Activated naive CD8-positive, alpha-beta T cell treated with anti-CD3 and anti-CD28 coated beads for 36 hours (primary cell): ENCODE results near the gene GLS. TPM values are rescaled to one million over a fixed set of nuclear protein-coding genes. Genes with fewer than 3 reads are reported as not detected.
"Not testable (repeated sequence)": the region's sequence is repeated elsewhere in the genome, so short reads cannot be mapped to it uniquely, and the experiment has no call there.

Source experiments
- DNase-seq: peaks from one replicate; pipeline ENCODE4 v3.0.0; 2021
- H3K27ac Mint-ChIP-seq: one replicate; pipeline ENCODE4 v1.8.0; 2022; ENCODE audit warnings: mild to moderate bottlenecking, moderate library complexity, mixed read lengths
- H3K27me3 Mint-ChIP-seq: one replicate; pipeline ENCODE4 v1.8.0; 2022; ENCODE audit warnings: mild to moderate bottlenecking, mixed read lengths
- H3K36me3 Mint-ChIP-seq: one replicate; pipeline ENCODE4 v1.8.0; 2021; ENCODE audit warnings: mild to moderate bottlenecking, mixed read lengths
- H3K4me1 Mint-ChIP-seq: one replicate; pipeline ENCODE4 v1.8.0; 2021; ENCODE audit warnings: mixed read lengths
- H3K4me3 Mint-ChIP-seq: one replicate; pipeline ENCODE4 v1.8.0; 2022; ENCODE audit warnings: mild to moderate bottlenecking, moderate library complexity, mixed read lengths
- H3K9me3 Mint-ChIP-seq: one replicate; pipeline ENCODE4 v1.8.0; 2022; ENCODE audit warnings: mixed read lengths
- total RNA-seq, 2 experiments: library from RNA; stranded (reverse); gene quantifications; one replicate each; pipeline ENCODE4 v1.2.3, GENCODE V29; 2021

GLS gene
- total RNA-seq, 2 experiments from 2014 or later: 192 to 201 TPM

DNA sequence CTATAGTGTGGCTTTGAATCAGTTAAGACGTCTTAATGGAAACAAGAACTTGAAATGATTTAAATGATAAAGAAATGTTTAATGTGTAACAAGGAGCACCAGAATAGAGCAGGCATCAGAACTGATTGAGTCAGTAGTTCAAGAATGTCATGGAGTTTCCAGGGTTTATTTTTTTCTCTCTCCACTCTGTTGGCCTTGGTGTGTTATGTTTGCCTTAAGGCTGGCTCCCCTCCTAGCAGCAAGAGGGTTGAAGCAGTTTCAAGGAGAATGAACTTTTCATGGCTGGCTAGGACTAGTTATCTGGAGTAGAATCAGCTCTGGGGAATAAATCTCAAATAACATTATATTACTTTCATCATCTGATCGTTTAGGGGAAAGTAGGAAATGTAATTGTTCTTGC, 13.4 kb upstream of the GLS start:
- peaks cover 19% of the 10 kb centered on the region for H3K4me1 Mint-ChIP-seq
- no peak for DNase-seq
- no peak overlapping the region for H3K27ac Mint-ChIP-seq
- peaks cover 5% of the 10 kb centered on the region for H3K9me3 Mint-ChIP-seq
- no peak overlapping the region for H3K4me3 Mint-ChIP-seq
- peaks cover 5% of the 10 kb centered on the region for H3K36me3 Mint-ChIP-seq
- H3K27me3 Mint-ChIP-seq: no peaks in the 10 kb centered on the region

DNA sequence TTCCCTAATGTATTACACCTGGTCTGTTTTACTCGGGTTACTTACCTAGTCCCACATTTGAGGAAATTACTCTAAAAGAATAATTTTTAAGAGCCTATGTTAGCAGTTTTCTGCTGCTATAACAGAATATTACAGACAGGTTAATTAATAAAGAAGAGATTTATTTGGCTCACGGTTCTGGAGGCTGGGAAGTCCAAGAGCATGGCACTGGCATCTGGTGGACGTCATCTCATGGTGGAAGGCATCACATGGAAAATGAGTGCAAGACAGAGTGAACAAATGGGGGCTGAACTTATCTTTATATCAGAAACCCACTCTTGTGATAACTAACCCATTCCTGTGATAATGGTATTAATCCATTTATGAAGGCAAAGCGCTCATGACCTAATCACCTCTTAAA, 12.8 kb upstream of the GLS start:
- H3K36me3 Mint-ChIP-seq: peaks cover 3% of the 10 kb centered on the region
- H3K9me3 Mint-ChIP-seq: peaks cover 1% of the 10 kb centered on the region
- H3K27ac Mint-ChIP-seq: no peak overlapping the region
- H3K27me3 Mint-ChIP-seq: no peaks in the 10 kb centered on the region
- no peak for DNase-seq
- H3K4me1 Mint-ChIP-seq: peaks cover 13% of the 10 kb centered on the region
- no peak overlapping the region for H3K4me3 Mint-ChIP-seq

GRCh38 chr2:190869721-190870120, 10.9 kb upstream of the GLS start:
- Mint-ChIP-seq H3K36me3 (peaks cover 3% of the 10 kb centered on the region), H3K27me3 (no peaks in the 10 kb centered on the region), H3K4me3 (no peak overlapping the region), H3K27ac (no peak overlapping the region), H3K9me3 (peaks cover 1% of the 10 kb centered on the region), H3K4me1 (no peaks in the 10 kb centered on the region)
- DNase-seq: no peak

- DNase-seq, H3K4me3 Mint-ChIP-seq, H3K9me3 Mint-ChIP-seq, H3K27ac Mint-ChIP-seq, H3K27me3 Mint-ChIP-seq, H3K36me3 Mint-ChIP-seq: not testable (repeated sequence)
- peaks cover 14% of the 10 kb centered on the region for H3K4me1 Mint-ChIP-seq
Observed at GRCh38 chr2:190873451-190873850, 7.2 kb upstream of the GLS start.

DNA sequence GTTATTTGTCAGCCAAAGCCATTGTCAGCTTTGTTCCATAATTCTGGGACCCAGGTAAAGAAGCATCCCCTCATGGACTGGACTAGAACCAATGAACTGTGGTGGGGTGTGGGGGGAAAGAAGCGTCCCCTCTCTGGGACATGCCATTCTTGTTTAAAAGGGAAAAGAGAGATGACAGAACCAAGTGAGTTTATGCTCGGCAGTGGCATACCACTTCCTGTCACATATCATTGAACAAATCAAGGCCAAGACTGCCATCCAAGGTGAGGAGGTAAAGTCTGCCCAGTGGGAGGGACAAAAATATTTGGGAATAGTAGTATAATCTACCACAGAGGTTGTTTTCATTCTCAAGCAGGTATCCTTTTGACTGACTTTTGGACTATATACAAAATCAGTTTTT, 4.7 kb upstream of the GLS start:
- Mint-ChIP-seq H3K27ac (peak overlapping the region; percentile 51), H3K9me3 (peaks cover 1% of the 10 kb centered on the region), H3K27me3 (no peaks in the 10 kb centered on the region), H3K4me3 (peak overlapping the region; percentile 61), H3K4me1 (peaks cover 17% of the 10 kb centered on the region), H3K36me3 (peaks cover 10% of the 10 kb centered on the region)
- no peak for DNase-seq

DNA sequence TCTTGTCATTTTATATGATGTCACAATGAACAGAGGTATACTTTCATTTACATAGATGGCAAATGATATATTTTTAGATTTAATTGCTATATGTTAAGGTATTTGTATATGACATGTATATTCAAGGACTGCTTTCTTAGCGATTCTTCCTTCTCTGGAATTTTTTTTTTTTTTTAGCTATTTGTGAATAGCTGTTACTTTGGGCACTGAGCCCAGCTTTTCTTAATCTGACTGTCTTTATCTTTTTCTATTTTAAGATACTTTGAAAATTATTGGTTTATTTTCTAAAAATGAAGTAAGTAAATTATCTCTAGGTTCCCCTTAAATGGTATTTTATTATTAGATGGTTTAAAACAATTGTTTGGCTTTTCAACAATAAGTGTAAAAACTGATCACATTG, 4.0 kb upstream of the GLS start:
- DNase-seq: no peak
- H3K4me3 Mint-ChIP-seq: no peak overlapping the region
- peaks cover 1% of the 10 kb centered on the region for H3K9me3 Mint-ChIP-seq
- H3K27ac Mint-ChIP-seq: no peak overlapping the region
- no peaks in the 10 kb centered on the region for H3K27me3 Mint-ChIP-seq
- H3K4me1 Mint-ChIP-seq: peaks cover 17% of the 10 kb centered on the region
- H3K36me3 Mint-ChIP-seq: peaks cover 11% of the 10 kb centered on the region

- H3K9me3 Mint-ChIP-seq: peaks cover 1% of the 10 kb centered on the region
- H3K4me1 Mint-ChIP-seq: peaks cover 17% of the 10 kb centered on the region
- H3K27ac Mint-ChIP-seq: no peak overlapping the region
- H3K4me3 Mint-ChIP-seq: no peak overlapping the region
- H3K27me3 Mint-ChIP-seq: no peaks in the 10 kb centered on the region
- H3K36me3 Mint-ChIP-seq: peaks cover 16% of the 10 kb centered on the region
- no peak for DNase-seq
Observed at GRCh38 chr2:190877436-190877835, 3.2 kb upstream of the GLS start.

- peaks cover 34% of the 10 kb centered on the region for H3K4me1 Mint-ChIP-seq
- no peaks in the 10 kb centered on the region for H3K27me3 Mint-ChIP-seq
- H3K4me3 Mint-ChIP-seq: peak overlapping the region; percentile 92
- peak; percentile 40 for DNase-seq
- no peaks in the 10 kb centered on the region for H3K9me3 Mint-ChIP-seq
- H3K36me3 Mint-ChIP-seq: peaks cover 34% of the 10 kb centered on the region
- peak overlapping the region; percentile 97 for H3K27ac Mint-ChIP-seq
Observed at GRCh38 chr2:190879474-190880377, 895 bp upstream of the GLS start.

GRCh38 chr2:190881084-190881597, 520 bp downstream of the GLS start:
- Mint-ChIP-seq H3K36me3 (peaks cover 45% of the 10 kb centered on the region), H3K27me3 (no peaks in the 10 kb centered on the region), H3K4me3 (peak overlapping the region; percentile 92), H3K9me3 (no peaks in the 10 kb centered on the region), H3K4me1 (peaks cover 36% of the 10 kb centered on the region), H3K27ac (peak overlapping the region; percentile 98)
- DNase-seq: no peak

- Mint-ChIP-seq H3K4me1 (peaks cover 38% of the 10 kb centered on the region), H3K27ac (peak overlapping the region; percentile 98), H3K27me3 (no peaks in the 10 kb centered on the region), H3K4me3 (peak overlapping the region; percentile 89), H3K9me3 (no peaks in the 10 kb centered on the region), H3K36me3 (peaks cover 45% of the 10 kb centered on the region)
- peak; percentile 77 for DNase-seq
Observed at GRCh38 chr2:190881598-190882410, 1.2 kb downstream of the GLS start.

DNA sequence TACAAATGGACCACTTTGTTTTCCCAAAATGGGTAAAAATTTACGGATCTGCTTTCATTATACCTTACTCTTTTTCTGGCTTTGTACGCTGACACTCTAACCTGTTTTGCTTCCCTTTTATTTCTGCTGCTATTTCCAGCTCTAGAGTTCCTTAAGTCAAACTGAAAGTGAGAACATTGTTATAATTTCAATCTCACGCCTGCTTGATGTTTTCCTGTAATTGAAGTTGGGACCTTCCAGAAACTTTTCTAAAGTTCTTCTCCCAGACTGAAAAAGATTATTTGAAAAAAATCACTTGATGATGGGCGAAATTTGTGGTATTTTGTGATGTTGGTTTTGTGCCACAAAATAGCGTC, 1.8 kb downstream of the GLS start:
- Mint-ChIP-seq H3K4me3 (peak overlapping the region; percentile 89), H3K27ac (peak overlapping the region; percentile 98), H3K9me3 (no peaks in the 10 kb centered on the region), H3K27me3 (no peaks in the 10 kb centered on the region), H3K36me3 (peaks cover 45% of the 10 kb centered on the region), H3K4me1 (peaks cover 41% of the 10 kb centered on the region)
- DNase-seq: no peak

- DNase-seq: no peak
- Mint-ChIP-seq H3K36me3 (peaks cover 44% of the 10 kb centered on the region), H3K27ac (peak overlapping the region; percentile 98), H3K4me1 (peaks cover 46% of the 10 kb centered on the region), H3K4me3 (peak overlapping the region; percentile 89), H3K9me3 (no peaks in the 10 kb centered on the region), H3K27me3 (no peaks in the 10 kb centered on the region)
Observed at GRCh38 chr2:190882856-190883582, 2.4 kb downstream of the GLS start.

DNA sequence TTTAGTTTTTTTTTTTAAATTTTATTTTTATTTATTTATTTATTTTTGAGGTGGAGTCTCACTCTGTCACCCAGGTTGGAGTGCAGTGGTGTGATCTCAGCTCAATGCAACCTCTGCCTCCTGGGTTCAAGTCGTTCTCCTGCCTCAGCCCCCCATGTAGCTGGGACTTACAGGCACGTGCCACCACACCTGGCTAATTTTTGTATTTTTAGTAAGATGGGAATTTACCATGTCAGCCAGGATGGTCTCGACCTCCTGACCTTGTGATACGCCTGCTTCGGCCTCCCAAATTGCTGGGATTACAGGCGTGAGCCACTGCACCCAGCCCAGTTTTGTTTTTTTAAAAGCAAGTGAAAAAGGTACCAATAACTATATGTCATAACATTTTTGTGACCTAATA, 5.2 kb downstream of the GLS start:
- H3K9me3 Mint-ChIP-seq, DNase-seq, H3K27me3 Mint-ChIP-seq: not testable (repeated sequence)
- Mint-ChIP-seq H3K4me3 (peak overlapping the region; percentile 66), H3K36me3 (peaks cover 56% of the 10 kb centered on the region), H3K4me1 (peaks cover 63% of the 10 kb centered on the region), H3K27ac (peak overlapping the region; percentile 60)

GRCh38 chr2:190887089-190887488, 6.5 kb downstream of the GLS start:
- Mint-ChIP-seq H3K4me3 (no peak overlapping the region), H3K27ac (peak overlapping the region; percentile 20), H3K27me3 (no peaks in the 10 kb centered on the region), H3K9me3 (no peaks in the 10 kb centered on the region), H3K36me3 (peaks cover 58% of the 10 kb centered on the region), H3K4me1 (peaks cover 73% of the 10 kb centered on the region)
- DNase-seq: no peak

DNA sequence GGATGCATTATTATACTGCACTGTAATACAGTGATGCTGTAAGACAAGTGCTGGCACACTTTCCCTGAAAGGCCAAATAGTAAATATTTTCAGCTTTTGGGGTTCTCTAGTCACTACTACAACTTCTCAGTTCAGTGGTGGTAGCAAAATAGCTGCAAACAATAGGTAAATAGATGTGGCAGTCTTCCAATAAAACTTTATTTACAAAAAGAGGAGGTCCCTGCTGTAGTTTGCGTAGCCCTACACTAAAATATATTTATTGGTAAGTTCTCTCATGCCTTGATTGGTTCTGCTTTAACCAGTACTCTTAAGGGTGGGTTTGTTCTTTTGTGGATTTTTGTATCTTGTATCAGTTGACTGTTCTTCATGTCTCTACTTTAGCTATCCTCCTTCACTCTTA, 7.8 kb downstream of the GLS start:
- no peaks in the 10 kb centered on the region for H3K9me3 Mint-ChIP-seq
- peaks cover 53% of the 10 kb centered on the region for H3K36me3 Mint-ChIP-seq
- H3K27me3 Mint-ChIP-seq: no peaks in the 10 kb centered on the region
- peaks cover 69% of the 10 kb centered on the region for H3K4me1 Mint-ChIP-seq
- DNase-seq: no peak
- peak overlapping the region; percentile 36 for H3K27ac Mint-ChIP-seq
- H3K4me3 Mint-ChIP-seq: peak overlapping the region; percentile 52
